Stimulated activated naive CD4-positive, alpha-beta T cell (primary cell): ENCODE measurements around the gene SBNO2.
A peak's percentile ranks its signal among the peaks of the same experiment; 100 is the strongest.
"Not testable (repeated sequence)": the region's sequence is repeated elsewhere in the genome, so short reads cannot be mapped to it uniquely, and the experiment has no call there.

Experiments used
- DNase-seq, 6 experiments: peaks; one replicate each; lab custom pipeline; 2025; lab: John Stamatoyannopoulos, UW

The SBNO2 gene

DNA sequence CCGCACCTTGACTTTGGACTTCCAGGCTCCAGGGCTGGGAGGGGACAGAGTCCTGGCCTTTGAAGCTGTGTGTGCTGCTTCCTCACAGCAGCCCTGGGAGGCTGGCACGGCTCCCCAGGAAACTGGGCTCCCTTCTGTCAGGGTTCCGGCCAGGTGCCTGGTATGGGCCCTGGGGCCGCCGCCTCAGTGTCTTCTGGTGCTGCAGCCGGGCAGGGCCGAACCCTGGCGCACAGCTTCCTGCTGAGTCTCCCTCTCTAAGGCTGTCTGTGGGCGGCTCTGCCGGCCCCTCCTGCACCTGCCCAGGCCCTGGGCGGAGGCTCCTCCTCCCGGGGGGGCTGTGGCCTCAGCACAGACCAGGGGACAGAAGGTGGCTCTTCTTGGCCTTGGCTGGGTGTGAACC, 37.9 kb downstream of the SBNO2 start:
- DNase-seq: no peak

DNA sequence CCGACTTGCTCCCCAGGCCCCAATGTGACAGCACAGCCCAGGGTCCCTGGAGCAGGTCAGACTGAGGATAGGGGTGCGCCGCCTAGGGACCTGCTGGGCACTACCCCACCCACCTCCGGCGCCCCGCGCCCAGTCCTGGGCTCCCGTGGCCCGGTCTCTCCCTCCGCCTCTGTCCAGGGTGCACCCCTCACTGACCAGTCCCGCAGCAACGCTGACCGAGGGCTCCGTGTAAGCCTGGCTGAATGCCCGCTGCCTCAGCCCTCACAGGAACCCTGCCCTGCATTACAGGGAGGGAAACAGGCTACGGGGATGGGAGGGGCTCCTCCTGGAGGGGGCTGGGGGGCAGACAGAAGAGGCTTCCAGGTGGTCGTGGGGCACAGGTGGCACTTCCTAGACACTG, 38.6 kb downstream of the SBNO2 start:
- no peak for DNase-seq

DNA sequence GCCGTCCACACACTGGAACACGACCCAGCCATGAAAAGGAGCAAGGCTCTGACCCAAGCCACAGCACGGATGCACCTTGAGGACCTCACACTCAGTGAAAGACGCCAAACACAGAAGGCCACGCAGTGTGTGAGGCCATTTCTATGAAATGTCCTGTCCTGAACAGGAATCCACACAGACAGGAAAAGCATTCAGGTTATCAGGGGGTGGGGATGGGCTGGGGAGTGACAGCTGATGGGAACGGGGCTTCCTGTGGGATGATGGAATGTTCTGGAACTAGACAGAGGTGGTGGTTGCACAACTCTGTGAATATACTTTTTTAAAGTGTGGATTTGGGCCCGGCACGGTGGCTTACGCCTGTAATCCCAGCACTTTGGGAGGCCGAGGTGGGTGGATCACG, 39.6 kb downstream of the SBNO2 start:
- DNase-seq: no peak

DNA sequence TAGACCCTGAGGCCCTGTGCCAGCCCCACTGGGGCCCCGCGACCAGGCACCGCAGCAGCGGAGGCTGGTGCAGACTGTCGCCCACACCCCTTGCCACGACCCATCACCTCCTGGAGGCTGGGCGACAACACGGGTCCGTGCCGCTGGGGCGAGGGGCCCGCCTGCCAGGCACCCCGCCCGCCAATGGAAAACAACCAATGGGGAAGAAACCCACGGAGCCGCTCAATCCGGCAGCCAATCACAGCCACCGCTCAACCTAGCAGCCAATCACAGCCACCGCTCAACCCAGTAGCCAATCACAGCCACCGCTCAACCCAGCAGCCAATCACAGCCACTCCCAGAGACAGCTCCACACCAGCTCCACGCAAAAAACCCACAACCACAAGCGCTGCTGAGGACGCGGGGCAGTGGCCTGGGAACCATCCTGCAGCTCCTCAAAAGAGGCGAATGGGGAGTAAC, 40.6 kb downstream of the SBNO2 start:
- DNase-seq: peak; percentile 51 to 67 (median 58)

DNA sequence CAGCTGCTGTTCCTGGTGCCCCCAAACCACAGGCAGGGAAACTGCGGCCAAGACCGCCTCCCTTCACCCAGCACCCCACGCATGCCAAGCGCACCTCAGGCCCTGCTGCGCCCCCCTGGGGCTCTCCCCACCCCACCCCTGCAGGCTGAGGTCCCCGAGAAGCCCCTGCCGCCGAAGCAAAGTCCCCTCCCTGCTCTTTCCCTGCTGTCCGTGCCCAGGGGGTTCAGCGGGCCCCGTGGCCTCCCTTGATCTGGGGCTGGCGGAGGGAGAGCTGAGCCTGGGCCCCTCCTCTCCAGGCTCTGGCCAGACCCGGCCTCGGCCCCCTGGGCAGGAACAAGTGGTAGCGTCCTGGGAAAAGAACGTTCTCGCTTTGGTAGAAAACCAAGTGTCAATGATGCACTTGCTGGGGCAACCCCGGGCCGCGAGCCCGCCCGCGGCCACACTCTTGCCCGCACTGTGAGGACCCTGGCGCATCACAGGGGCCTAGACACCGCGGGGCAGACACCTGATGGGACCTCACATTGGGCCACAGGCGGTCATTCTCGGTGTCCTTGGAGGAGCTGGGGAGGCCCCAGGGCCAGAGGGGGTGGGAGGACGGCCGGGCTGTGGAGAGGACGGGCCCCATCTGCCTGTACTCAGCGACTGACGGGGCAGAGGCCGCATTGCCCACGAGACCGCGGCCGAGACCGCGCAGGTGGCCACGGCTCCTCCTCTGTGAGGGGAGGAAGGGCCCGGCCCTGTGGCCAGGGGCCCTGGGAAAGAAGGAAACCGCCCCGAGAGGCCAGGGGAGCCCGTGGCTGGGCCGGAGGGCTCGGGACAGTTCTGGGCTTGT, 41.3 kb downstream of the SBNO2 start:
- peak in 2 of 6 experiments; percentile 53 to 55 for DNase-seq

DNA sequence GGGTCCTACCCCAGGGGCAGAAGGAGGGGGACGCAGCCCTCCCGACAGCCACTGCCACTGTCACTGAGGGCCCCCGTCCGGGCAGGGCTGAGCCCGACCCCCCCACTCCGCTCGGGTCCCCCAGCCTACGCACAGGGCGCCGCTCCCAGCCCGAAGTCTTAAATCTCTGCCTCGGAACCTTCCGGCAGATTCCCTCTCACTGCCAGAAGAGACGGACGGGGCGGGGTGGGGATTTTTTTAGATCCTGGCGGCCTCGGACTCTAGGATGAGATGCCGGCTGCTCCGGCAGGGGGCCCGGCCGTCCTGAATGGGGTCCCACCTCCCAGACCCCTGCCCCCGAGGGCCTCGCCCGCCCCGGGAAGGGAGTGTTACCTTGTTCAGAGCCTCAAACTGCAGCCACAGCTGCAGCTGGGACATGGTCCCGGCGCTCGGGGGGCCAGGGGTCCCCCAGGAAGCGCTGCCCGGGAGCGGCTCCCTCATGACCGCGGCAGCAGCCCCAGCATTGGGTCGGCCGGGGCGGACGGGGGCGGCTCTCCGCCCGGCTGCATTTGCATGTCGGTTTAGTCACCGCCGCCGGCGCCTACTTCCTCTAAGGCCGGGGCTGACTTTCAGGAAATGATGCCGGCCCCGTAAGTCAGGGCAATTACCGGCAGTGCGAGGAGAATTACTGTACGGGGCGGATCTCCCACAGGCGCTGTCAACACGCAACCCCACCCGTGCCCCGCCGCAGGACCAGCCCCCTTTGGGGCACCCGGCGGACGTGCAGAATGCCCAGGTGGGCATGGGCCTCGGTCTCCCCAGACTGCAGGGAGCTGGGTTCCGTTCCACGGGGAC, 42.1 kb downstream of the SBNO2 start:
- DNase-seq: peak; percentile 68 to 84 (median 77)

DNA sequence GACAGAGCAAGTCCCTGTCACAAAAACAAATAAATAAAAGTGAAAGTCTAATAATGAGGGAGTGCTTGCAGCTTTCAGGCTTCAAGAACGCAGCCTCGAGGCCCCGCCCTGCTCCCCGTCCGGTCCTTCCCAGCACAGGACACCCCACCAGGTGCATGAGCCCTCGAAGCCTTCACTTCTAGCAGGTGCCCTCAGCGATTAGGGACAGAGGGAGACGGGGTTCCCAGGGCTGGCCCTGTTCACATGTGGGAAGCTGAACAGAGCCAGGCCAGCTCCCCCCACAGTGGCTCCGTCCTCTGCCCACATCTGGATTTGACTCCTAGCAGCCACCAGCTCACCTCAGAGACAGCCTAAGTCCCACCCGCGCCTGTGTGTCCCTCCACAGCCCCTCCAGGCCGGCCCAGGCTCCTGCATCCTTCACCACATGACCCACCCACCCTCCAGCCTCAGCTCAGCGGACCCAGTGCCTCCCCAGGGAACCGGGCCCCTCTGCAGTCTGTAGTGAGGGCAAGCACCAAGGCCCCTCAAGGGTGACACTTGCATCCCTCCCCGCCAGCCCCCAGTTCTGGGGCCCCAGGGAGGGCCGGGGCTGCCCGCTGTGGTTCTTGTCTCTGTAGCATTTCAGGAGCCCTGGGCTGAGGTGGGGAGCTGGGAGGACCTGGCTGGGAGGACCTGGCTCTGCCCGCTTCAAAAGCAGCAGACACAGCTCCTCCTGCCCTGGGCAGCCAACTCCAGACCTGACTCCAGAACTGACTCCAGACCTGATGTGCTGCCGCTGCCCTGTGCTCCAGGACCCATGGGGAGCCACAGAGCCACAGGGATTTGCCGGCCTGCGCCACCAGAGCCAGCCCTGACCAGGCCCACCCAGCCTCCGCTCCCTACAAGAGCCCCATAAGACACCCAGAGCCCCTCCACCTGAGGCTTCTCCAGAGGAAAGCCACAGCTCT, 43.0 kb downstream of the SBNO2 start:
- DNase-seq: peak in 5 of 6 experiments; percentile 40 to 48 (median 43)

DNA sequence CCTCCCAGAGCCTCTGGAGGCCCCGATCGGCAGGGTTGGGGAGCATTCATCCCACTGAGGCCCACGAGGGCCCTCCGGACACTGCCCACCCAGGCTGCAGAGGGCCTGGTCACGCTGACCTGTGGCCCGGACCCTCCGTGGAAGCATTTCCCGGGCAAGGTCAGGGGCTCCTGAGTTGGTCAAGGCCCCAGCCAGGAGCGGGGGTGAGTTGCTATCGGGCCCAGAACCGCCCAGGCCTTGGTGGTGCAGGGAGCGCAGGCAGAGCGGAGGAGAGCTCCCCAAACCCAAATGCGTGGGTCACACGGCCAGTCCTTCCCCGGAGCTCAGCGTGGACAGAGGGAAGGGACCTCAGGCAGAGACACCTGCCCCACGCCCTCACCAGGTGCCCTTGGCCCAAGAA, 44.5 kb downstream of the SBNO2 start:
- no peak for DNase-seq

DNA sequence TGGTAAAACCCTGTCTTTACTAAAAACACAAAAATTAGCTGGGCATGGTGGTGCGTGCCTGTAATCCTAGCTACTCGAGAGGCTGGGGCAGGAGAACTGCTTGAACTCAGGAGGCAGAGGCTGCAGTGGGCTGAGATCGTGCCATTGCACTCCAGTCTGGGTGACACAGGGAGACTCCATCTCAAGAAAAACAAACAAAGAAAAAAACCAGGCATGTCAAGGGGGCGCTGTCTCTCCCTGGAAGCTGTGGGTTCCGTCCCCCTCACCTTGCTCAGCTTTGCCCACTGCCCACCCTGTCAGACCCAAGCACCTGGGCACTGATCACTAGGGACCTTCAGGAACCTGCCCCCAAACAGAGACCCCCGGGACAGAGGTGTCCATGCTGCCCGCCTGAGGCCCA, 45.0 kb downstream of the SBNO2 start:
- DNase-seq: not testable (repeated sequence)

DNA sequence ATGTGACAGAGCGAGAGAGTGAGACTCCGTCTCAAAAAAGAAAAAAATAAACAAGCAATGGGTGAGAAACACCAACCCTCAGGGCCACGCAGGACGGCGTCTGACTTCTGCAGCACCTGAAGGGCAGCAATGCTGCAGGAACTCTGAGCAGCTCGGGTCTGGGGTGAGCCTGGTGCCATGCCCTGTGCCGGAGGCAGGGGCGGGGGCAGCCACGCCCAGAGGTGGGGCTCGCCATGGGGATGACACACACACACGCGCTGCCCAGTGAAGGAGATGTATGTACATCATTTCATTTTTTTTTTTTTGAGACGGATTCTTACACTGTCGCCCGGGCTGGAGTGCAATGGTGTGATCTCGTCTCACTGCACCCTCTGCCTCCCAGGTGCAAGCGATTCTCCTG, 46.0 kb downstream of the SBNO2 start:
- DNase-seq: no peak

DNA sequence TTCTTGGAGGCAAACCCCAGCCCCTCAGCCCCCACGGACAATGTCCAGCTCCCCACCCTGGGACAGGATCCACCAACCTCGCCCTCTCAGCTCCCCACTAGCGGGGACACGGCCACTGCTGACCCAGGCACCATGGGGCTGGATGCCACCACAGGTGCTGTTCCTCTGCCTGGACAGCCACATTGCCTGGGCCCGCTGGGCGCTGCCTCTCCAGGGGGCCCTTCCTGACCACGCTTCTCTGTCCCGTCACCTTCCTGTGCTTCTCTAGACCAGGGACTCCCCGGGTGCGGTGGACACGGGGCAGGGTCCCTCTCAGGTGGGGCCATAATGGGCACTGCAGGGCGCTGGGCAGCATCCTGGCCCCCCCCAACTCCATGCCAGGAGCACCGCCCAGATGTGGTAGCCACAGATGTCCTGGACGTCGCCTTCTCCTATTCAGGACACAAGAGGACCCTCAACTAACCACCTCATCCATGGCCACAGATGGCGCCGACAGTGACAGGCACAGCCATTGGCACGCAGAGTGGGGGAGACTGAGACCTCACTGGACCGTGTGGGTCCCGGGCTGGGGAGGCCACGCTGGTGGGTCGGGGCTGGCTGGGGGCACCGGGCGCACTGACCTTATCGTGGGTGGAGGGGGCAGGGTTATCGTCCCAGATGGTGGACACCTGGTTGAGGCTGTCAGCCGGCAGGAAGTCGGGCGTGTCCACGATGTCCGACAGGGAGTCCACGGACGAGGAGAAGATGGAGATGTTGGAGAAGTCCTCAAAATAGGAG, 46.9 kb downstream of the SBNO2 start:
- DNase-seq: no peak

DNA sequence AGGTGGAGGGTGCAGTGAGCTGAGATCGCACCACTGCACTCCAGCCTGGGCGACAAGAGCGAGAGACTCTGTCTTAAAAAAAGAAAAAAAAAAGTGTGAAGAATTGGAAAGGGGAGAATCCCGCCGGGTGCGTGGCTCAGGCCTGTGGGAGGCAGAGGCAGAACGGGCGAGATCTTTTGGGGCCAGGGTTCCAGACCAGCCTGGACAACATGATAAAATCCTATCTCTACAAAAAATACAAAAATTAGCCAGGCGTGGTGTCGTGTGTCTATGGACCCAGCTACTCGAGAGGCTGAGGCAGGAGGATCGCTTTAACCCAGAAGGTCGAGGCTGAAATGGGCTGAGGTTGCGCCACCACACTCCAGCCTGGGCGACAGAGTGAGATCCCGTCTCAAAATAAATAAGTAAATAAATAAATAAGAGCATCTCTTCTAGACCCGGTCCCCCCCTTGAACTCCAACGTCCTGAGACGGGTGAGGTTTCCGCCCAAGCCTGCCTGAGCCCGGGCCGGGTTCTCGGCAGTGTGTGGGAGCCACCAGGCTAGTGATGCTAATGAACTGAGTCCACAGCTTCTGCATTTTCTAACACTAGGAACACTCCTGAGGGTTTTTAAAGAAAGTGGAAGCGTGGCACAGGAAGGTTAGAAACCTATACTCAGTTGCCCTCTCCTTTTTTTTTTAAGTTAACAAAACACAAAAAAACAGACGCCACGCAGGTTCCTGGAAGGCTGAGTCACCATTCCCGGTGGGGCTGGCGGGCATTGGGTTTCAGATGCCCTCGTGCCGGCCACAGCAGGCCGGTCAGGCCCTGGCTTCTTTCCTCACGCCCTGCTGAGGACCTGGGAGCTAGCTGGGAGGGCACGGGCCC, 48.2 kb downstream of the SBNO2 start:
- DNase-seq: no peak

DNA sequence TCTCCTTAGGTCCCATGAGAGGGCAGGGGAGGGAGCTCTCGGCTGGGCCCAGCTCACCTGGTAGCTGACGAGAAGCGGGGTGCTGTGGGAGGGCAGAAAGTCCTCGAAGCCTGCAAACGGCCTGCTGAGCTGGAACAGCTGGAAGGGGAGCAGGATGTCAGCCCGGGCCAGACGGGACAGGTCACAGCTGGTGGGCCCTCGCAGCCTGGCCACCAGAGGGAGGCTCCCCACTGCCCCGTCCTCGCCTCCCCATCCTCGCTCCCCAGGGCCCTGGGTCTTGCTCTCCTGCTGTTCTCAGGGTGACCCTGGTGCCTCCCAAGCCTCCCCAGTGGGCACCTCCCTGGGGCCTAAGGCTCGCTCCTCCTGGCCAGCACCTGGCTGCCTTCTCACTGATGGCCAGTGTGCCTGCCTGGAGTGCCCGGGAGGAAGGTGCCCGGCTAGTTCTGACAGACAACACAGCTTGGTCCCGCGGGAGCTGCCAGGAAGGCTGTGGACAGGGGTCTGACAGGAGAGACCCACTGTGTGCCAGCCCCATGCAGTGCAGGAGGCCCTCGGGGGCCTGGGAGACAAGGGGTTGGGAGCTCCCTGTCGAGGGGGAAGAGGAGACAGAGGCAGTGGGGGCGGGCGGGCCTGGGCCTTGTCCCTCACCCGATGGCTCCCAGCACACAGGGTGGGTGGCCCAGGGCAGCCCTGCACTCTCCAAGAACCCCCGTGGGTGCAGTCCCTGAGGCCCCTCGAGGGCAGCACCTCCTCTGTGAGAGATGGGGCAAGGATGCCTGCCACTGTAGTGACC, 50.0 kb downstream of the SBNO2 start:
- no peak for DNase-seq

DNA sequence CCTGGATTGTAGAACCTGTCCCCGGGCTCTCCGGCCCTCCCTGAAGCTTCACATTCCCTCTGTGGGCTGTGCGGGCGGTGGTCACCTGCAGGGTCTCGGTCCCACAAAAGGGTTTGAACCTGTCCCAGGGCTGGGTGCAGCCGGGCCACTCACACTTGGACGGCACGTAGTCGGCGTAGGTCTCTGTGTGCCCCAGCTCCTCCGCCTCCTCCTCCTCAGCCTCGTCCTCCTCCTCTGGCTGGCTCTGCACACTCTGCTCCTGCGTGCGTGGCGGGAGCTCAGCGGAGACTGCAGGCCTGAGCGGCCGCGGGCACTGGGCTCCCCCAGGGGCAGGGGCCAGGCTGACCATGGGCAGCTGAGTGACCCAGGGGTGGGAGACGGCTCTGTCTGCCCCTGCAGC, 50.7 kb downstream of the SBNO2 start:
- no peak for DNase-seq

DNA sequence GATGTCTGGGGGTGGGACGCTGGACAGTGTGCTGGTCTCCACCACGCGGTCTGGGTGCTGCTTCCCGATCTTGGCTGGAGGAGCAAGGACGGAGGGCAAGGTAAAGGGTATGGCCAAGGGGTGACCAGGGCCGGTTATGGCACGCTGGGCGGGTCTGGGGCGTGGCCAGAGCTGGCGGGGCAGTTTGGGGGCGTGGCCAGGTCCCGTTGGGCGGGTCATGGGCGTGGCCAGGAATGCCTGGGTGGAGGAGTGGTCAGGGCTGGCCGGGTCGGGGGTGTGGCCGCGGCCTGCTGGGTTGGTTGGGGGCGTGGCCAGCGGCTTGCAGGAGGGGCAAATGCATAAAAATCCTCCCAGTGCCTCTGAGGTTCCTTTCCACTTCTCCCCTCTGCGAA, 51.1 kb downstream of the SBNO2 start:
- no peak for DNase-seq

DNA sequence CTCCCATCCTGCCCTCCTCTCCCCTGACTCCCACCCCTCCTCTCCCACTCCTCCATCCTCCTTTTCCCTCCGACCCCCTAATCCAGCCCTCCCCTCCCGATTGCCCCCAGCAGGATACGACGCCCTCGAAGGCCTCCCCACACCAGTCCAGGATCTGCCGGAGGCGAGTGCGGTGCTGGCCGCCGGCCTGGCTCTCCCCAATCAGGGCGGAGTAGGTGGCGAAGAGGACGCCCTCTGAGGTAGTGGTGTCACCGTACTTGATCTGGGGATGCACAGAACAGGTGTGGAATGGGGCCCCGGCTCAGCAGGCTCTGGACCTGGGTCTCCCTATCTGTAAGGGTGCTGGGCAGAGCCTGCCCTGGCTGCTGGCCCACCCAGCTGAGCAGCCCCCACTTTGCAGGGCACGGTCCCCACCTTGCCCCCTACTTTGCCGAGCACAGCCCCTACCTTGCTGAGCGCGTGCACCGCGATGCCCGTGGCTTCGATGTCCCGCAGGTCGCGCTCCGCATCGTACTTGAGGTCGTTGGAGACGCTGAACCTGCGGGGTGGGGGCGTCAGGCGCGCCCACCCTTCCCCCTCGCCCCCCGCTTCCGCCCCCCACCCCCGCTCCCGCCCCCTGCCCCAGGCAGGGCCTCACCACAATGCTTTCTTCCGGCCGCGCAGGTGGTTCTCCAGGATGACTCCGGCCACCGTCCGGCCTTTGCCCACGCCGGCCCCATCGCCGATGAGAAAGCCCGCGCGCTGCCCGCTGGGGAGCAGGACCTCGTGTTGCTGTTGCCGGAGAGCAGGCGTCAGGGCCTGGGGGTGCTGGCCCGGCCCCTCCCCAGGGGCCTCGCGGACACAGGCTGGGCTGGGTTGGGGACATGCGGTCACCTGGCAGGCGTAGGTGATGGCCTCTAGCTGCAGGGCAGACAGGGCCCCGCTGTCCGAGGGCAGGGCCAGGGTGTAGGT, 51.8 kb downstream of the SBNO2 start:
- no peak for DNase-seq

DNA sequence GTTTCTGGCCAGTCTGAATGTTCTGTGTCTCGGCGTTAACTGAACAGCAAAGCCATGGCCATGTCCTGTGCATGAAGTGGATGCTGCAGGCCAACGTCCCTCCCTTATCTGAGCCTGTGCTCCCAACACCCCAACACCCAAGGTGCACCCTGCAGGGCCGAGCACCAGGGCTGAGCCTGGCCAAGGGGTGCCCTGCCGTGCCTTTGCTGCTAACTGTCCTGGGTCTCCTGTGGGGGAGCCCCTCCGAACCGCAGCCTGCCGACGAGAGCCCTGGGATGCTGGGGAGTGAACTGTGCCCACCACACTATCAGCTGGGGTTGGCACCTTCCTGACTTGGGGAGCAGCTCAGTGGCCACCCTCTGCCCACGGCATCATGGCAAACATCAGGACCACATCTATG, 52.7 kb downstream of the SBNO2 start:
- DNase-seq: no peak
